Measurements from ENCODE around the gene RND2. TPM values are rescaled to one million over a fixed set of nuclear protein-coding genes. Genes with fewer than 3 reads are reported as not detected.

RND2 gene
- total and polyA plus RNA-seq, 4 donors: 1.9 to 2.8 (median 2.2) TPM

- no peak for TF ChIP-seq REST (IDR thresholded peaks at IDR 0.05)
- TF ChIP-seq HNF4G (IDR thresholded peaks at IDR 0.05): no peak
- no peak for TF ChIP-seq JUND (IDR thresholded peaks at IDR 0.05)
- TF ChIP-seq FOXA1 (IDR thresholded peaks at IDR 0.05): no peak
- TF ChIP-seq EGR1 (IDR thresholded peaks at IDR 0.05; ENCODE audit: low read depth in 2 of 2): no peak
- no peak for TF ChIP-seq RAD21 (IDR thresholded peaks at IDR 0.05)
Observed at GRCh38 chr17:42997390-42997983, 27.5 kb upstream of the RND2 start (continued).

DNA sequence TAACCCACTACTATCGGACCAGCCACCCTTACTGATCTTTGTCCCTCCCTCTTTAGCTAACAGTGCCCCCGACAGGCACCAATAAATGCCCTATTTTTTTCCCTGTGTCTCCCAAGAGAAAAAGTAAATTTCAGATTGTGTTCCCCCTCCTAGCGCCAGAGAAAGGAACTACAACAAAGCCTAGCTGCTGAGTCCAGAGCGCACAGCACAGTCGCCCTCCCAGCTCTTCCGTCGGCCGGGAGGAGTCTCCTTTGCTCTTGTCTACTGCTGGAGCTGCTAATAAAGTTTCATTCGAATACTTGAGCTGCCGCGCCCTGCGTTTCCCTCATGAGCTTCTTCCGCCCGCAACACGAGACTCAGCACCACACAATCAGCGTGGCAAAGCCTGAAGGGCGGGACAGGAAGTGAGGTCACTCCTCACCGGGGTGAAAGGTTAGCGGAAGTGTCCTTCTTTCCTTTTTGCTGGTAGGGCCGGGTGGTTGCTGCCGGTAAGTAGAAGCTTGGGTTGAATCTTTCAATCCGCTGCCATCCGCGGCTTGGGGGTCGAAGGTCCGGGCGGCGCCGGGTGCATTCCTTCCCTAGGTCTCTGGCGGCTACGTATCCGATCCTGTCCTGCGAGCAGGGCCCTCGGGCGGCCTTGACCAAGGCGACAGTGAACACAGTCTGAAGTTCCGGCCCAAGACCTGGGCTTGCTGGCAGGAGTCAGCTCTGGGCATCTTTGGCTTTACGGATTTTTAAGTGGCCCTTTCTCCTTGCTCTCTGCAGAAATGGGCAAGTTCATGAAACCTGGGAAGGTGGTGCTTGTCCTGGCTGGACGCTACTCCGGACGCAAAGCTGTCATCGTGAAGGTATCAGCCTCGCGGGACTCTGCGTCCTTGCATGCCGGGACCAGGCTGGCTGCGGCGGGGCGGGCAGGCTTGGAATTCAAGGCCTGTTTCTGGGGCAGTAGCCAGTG, 26.8 kb upstream of the RND2 start, which contains the start of gene RPL27:
Gene RPL27, plus strand, starts transcription at position 436 of the 955 bp plus-strand sequence. Its CDS starts 332 bp downstream, at position 768.
- Histone ChIP-seq H3K4me1 (ENCODE audit: control insufficient read depth in 4 of 4, insufficient read depth in 4 of 4, low read length in 3 of 4) (peaks cover 8 to 19% (median 15%) of the 10 kb centered on the region in 4 donors), H3K9ac (ENCODE audit: low read depth in 1 of 2, low read length in 2 of 2) (peak within 1 kb of the TSS; percentile 97 to 99), H3K36me3 (ENCODE audit: control insufficient read depth in 4 of 4, insufficient read depth in 3 of 4, low read depth in 1 of 4, low read length in 3 of 4) (peaks cover 4 to 24% (median 15%) of the 10 kb centered on the region in 4 donors), H3K27ac (ENCODE audit: low read depth in 1 of 2, low read length in 2 of 2) (peak within 1 kb of the TSS; percentile 61 to 98), H3K4me3 (ENCODE audit: low read depth in 1 of 3, low read length in 3 of 3) (peak within 1 kb of the TSS; percentile 80 to 100 (median 84)), H3K9me3 (ENCODE audit: control insufficient read depth in 4 of 4, low read length in 3 of 4) (no peaks in the 10 kb centered on the region), H3K27me3 (ENCODE audit: control insufficient read depth in 4 of 4, insufficient read depth in 4 of 4, low read length in 3 of 4) (no peaks in the 10 kb centered on the region)
- peak; percentile 80 for TF ChIP-seq HNF4G (IDR thresholded peaks at IDR 0.05)
- peak; percentile 57 for TF ChIP-seq FOXA1 (IDR thresholded peaks at IDR 0.05)
- TF ChIP-seq, protein P1, sequence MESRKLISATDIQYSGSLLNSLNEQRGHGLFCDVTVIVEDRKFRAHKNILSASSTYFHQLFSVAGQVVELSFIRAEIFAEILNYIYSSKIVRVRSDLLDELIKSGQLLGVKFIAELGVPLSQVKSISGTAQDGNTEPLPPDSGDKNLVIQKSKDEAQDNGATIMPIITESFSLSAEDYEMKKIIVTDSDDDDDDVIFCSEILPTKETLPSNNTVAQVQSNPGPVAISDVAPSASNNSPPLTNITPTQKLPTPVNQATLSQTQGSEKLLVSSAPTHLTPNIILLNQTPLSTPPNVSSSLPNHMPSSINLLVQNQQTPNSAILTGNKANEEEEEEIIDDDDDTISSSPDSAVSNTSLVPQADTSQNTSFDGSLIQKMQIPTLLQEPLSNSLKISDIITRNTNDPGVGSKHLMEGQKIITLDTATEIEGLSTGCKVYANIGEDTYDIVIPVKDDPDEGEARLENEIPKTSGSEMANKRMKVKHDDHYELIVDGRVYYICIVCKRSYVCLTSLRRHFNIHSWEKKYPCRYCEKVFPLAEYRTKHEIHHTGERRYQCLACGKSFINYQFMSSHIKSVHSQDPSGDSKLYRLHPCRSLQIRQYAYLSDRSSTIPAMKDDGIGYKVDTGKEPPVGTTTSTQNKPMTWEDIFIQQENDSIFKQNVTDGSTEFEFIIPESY (IDR thresholded peaks at IDR 0.05): peak; percentile 94
- peak; percentile 88 for TF ChIP-seq REST (IDR thresholded peaks at IDR 0.05)
- TF ChIP-seq HNF4A (conservative IDR thresholded peaks at IDR 0.05): peak; percentile 73 to 84
- peak; percentile 58 for TF ChIP-seq FOXA2 (IDR thresholded peaks at IDR 0.05)
- TF ChIP-seq, protein P2, sequence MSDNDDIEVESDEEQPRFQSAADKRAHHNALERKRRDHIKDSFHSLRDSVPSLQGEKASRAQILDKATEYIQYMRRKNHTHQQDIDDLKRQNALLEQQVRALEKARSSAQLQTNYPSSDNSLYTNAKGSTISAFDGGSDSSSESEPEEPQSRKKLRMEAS (IDR thresholded peaks at IDR 0.05): peak; percentile 99
- TF ChIP-seq, protein P3, sequence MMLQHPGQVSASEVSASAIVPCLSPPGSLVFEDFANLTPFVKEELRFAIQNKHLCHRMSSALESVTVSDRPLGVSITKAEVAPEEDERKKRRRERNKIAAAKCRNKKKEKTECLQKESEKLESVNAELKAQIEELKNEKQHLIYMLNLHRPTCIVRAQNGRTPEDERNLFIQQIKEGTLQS (IDR thresholded peaks at IDR 0.05): peak; percentile 92
- peak; percentile 99 for TF ChIP-seq NR2F2 (IDR thresholded peaks at IDR 0.05)
- TF ChIP-seq RXRA (IDR thresholded peaks at IDR 0.05): peak; percentile 87 to 93
- TF ChIP-seq EGR1 (IDR thresholded peaks at IDR 0.05; ENCODE audit: low read depth in 2 of 2): peak; percentile 72 to 80
- TF ChIP-seq CTCF (IDR thresholded peaks at IDR 0.05; ENCODE audit: low read depth, low read length, missing input control): peak; percentile 97
- TF ChIP-seq YY1 (IDR thresholded peaks at IDR 0.05): peak; percentile 90
- peak; percentile 85 to 95 for TF ChIP-seq JUND (IDR thresholded peaks at IDR 0.05)
- TF ChIP-seq RAD21 (IDR thresholded peaks at IDR 0.05): peak; percentile 83 to 87
- peak; percentile 66 for TF ChIP-seq TAF1 (conservative IDR thresholded peaks at IDR 0.05)
- TF ChIP-seq SP1 (IDR thresholded peaks at IDR 0.05): peak; percentile 97
- peak; percentile 96 to 99 for TF ChIP-seq GABPA (IDR thresholded peaks at IDR 0.05 in 1 of 2, conservative IDR thresholded peaks at IDR 0.05 in 1 of 2)
- WGBS: under 1% methylated on average over 49 of the region's 49 CpGs
- peak; percentile 98 for DNase-seq (ENCODE audit: low spot score)
